Dermis microvascular lymphatic vessel endothelial cell (primary cell): ENCODE data around the gene RAB6C. TPM values are rescaled to one million over a fixed set of nuclear protein-coding genes. Genes with fewer than 3 reads are reported as not detected.
"Not testable (repeated sequence)": the region's sequence is repeated elsewhere in the genome, so short reads cannot be mapped to it uniquely, and the experiment has no call there.

Experiments used
- DNase-seq, 2 donors: peaks; one replicate each; pipeline versions ENCODE4 v3.0.0 to v3.0.0-alpha.2; 2010; ENCODE audit warnings: low read depth in 2 of 2
- total RNA-seq: library from RNA; depleted of rRNA; stranded (reverse); fragments of >200 nt; gene quantifications from 2 replicates; pipeline ENCODE4 v1.2.1, GENCODE V29; 2014

The RAB6C gene
- under 0.01 TPM in 1 of 2 replicates, not detected in the other for total RNA-seq

DNA sequence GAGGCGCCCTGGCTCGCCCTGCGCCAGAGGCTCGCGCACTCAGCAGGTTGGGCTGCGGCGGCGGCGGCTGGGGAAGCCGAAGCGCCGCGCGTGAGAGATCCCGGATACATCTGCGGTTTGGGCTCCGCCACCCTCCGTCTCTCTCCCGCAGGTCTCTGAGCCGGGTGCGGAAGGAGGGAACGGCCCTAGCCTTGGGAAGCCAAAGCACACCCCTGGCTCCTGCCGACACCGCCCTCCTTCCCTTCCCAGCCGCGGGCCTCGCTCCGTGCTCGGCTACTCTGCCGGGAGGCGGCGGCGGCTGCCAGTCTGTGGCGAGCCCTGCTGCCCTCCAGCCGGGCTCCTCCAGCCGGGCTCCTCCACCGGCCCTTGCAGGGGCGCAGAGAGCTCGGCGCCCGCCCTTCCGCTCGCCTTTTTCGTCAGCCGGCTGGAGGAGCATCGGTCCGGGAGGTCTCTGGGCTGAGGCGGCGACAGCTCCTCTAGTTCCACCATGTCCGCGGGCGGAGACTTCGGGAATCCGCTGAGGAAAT lies at the start of gene RAB6C:
TSS of gene RAB6C (plus strand) at position 38 of the 527 bp plus-strand sequence. CDS start at position 488, 450 bp downstream.
- peak in 1 of 2 donors; percentile 10 for DNase-seq

- DNase-seq = no peak
Observed at GRCh38 chr2:129930451-129930850, 49.0 kb upstream of the RAB6C start.

DNA sequence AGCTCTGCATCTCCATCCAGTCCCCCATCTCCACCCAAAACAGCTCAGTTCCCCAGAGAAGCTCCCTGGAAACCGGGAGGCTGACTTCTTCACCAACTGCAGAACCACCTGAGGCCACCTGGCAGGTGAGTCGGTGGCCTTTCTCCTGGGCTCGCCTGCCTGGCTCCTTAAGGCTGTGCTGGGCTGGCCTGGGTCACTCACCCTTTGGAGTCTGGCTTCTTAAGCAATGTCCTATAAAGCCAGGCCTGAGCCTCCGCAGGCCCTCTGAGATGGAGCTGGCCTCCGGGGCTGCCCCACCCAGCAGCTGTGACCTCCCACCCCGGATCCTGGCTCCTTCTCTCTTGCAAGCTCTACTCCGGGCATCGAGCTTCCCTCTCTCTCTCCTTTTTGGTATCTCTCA lies 46.1 kb upstream of the RAB6C start:
- DNase-seq = not testable (repeated sequence)

DNA sequence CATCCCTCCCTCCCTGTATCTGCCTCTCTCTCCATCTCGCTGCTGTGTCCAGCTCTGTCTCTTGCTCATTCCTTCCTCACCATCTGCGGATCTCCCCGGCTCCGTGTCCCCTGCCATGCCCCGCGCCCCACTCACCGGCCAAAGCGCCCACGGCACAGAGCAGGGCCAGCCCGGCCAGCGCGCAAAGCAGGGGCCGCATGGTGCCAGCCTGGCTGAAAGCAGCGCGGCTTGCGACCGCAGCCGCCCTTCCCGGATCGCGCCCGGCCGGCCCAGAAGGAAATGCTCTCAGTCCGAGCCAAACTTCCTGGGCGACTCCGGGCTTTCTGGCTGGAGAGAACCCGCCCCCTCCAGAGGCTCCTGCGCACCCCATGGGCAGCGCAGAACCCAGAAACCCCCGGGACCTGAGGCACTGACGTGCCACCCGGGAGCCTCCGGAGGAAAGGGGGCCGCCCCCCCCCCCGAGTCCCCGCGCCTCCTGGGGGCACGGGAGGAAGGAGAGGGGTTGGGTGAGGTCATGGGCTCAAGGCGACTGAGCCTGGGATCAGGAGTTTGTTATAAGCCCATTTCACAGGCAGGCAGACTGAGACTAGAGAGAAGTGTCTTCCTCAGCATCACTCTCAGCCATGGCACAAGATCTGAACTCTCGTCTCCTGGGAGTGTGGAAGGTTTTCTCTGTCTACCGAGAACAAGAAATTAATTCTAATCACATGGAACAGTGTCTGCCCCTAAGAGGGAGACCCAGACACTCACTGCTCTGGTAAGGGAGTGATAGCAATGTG lies 45.2 kb upstream of the RAB6C start:
- no peak for DNase-seq

GRCh38 chr2:129935118-129935517 lies 44.3 kb upstream of the RAB6C start:
- DNase-seq = no peak

GRCh38 chr2:129936334-129936934 lies 43.0 kb upstream of the RAB6C start:
- peak in 1 of 2 donors; percentile 69 for DNase-seq

DNA sequence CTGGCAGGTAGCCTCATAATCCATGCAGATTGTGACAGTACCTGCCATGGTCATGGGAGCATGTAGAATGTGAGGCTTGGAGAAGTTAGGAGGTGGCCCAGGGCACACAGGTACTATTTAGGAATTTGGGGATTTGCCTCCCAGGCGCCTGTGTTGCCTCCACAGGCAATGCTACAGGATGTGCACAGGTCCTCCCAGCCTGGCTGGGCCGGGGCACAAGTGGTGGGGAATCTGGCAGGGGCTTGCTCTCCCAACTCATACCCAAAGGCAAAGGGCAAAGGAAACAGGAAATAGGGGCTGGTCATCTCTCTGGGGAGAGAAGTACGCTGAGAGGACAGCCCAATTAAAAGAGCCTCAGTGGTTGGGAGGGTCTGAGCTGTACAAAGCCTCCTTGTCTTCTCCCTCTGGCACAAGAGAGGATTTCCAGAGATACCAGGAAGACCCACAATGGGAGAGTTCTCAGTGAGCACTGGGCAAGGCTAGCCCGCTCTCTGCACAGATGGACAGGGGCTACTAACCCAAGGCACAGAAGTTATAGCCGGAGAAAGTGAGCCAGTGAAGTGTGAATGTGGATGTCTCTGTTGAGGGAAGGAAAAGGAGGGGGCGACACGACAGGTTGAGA lies 40.5 kb upstream of the RAB6C start:
- DNase-seq = not testable (repeated sequence)

DNA sequence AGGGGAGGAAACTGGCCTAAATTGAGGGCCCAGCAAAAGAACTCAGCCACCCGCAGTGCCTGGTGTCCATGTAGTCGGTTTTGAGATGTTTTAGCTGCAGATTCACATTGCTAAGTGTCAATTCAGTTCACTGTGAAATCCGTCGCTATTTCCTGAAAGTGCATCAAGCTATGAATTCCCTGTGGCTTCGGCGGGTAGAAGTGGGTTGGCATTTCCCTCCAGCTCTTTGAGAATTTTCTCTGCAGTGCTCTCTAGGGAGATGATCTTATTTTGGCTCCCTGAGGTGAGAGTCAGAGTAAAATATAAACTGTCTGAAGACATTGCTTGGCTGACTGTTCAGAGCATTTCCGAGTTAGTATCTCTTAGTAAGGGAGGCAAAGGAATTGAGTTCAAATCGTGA lies 36.0 kb upstream of the RAB6C start:
- not testable (repeated sequence) for DNase-seq

- no peak for DNase-seq
Observed at GRCh38 chr2:129945557-129945956, 33.9 kb upstream of the RAB6C start.

DNA sequence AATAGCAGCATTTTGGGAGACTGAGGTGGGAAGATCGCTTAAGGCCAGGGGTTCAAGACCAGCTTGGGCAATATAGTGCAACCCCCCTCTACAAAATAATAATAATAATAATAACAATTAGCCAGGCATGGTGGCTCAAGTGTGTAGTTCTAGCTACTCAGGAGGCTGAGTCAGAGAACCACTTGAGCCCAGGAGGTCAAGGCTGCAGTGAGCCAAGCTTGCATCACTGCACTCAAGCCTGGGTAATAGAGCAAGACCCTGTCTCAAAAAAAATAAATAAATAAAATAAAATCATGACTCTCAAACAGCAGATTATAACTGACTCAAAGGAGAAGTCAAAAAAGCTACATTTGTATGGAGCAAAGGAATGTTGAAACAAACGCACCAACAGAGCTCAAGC lies 31.8 kb upstream of the RAB6C start:
- not testable (repeated sequence) for DNase-seq

DNA sequence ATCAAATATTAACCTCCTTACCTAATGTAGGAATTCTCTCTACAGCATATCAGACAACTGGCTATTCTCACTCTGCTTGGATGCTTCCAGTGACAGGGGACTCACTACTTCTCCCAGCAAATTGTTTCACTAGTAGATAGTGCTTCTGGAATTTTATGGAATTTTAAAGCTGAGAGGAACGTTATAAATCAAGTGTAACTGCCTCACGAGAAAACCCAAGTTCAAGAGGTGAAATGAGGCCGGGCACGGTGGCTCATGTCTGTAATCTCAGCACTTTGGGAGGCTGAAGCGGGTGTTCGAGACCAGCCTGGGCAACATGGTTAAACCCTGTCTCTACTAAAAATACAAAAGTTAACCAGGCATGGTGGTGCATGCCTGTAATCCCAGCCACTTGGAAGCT lies 23.3 kb upstream of the RAB6C start:
- DNase-seq = not testable (repeated sequence)

DNA sequence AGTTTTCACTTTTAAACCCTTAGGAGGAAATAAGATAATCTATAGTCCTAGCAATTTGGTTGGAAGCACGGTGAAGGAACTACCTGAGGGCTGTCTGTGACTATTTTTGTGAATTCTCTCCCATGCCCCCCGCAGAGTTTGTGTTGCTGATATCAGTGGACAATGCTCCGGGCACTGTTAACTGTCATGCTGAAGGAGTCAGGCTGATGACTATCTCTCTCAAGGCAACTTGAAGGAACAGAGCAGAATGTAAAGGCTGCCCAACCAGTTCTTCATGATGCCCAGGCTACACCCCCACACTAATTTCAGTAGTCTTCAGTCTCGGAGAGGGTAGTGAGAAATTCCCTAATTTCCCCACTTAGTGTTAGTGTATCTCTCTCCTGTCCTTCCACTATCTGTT lies 21.6 kb upstream of the RAB6C start:
- no peak for DNase-seq

GRCh38 chr2:129958736-129959135 lies 20.7 kb upstream of the RAB6C start:
- not testable (repeated sequence) for DNase-seq

GRCh38 chr2:129968605-129969004 lies 10.9 kb upstream of the RAB6C start:
- not testable (repeated sequence) for DNase-seq

DNA sequence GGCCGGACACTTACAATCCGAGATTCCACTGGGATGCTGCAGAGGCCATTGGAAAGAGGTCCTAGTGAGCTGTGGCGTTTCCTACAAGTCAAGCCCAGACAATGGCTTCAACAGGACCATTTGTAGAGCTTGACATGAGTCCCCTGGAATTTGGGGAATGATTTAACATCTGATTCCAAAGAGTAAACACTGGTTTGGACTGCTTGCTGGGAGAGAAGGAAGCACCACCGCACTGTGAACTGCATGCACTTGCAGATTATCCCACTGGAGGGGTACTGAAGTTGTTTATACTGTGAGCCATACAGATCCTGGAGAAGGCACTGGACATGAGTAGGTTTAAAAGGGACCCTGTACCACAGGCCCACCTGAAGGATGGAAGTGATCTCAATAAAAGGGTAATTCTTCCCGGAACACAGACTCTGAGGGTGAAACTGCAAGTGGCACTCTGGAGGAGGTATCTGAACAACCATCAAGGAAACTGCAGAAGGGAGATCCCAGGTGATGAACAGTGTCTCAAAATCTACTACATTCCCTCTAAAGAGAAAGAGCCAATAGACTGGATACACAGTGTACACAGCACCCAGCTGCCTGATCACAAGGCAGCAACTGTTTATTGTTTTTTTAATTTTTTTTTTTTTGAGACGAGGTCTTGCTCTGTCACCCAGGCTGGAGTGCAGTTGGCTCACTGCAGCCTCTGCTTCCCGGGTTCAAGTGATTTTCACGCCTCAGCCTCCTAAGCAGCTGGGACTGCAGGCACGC lies 4.3 kb upstream of the RAB6C start:
- no peak for DNase-seq

GRCh38 chr2:129976969-129977368 lies 2.5 kb upstream of the RAB6C start:
- DNase-seq = not testable (repeated sequence)

DNA sequence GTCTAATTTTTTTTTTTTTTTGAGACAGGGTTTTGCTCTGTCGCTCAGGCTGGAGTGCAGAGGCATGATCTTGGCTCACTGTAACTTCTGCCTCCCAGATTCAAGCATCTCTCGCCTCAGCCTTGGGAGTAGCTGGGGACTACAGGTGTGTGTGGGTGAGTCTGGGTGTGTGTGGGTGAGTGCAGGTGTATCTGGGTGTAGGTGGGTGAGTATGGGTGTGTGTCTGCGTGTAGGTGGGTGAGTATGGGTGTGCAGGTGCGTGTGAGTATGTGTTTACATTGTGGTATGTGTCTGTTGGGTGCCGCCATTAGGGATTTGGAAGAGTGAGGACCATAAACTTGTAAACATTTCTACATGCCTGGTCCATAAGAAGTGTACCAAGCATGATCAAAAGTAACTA lies 1.5 kb upstream of the RAB6C start:
- no peak for DNase-seq

DNA sequence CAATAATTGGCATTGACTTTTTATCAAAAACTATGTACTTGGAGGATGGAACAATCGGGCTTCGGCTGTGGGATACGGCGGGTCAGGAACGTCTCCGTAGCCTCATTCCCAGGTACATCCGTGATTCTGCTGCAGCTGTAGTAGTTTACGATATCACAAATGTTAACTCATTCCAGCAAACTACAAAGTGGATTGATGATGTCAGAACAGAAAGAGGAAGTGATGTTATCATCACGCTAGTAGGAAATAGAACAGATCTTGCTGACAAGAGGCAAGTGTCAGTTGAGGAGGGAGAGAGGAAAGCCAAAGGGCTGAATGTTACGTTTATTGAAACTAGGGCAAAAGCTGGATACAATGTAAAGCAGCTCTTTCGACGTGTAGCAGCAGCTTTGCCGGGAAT lies 780 bp downstream of the RAB6C start:
- DNase-seq = not testable (repeated sequence)

- DNase-seq = not testable (repeated sequence)
Observed at GRCh38 chr2:129981689-129982088, 2.2 kb downstream of the RAB6C start.

GRCh38 chr2:129984426-129984825 lies 5.0 kb downstream of the RAB6C start:
- no peak for DNase-seq

- not testable (repeated sequence) for DNase-seq
Observed at GRCh38 chr2:129992415-129993006, 13.0 kb downstream of the RAB6C start.
